Measurements from ENCODE around the gene NPAS2. TPM values are rescaled to one million over a fixed set of nuclear protein-coding genes. Genes with fewer than 3 reads are reported as not detected.
A peak's percentile ranks its signal among the peaks of the same experiment; 100 is the strongest.

NPAS2 gene
- total RNA-seq, 1 donor from 2014 or later: 10.7 TPM

DNA sequence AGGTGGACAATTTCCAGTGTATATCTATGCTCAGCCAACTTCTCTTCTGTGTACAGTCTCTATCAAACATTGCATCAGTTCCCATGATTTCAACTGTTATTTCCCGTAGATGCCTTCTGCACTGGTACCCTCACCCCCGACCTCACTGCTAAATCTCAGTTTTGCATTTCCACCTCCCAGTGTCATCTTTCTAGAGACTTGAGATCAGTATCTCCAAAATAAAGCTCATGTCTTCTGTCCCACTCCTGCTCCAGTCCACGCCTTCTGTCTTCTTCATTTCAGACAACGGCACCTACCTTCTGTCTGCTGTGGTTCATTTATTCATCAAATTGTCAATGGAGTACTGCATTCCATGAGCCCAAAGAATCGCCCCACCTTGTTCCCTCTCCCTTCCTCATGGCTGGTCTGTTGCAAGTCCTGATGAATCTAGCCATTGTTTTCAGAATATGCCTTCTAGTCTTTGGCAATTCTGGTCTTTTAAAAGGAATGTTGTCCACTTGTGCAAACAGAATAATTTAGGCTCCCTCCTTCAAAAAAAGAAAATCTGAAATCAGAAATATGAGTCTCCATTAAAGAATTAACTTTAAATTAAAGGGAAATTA lies 23.3 kb upstream of the NPAS2 start:
- Mint-ChIP-seq H3K27ac (peak overlapping the region; percentile 19), H3K4me3 (no peak overlapping the region), H3K9me3 (peaks cover 4% of the 10 kb centered on the region), H3K4me1 (ENCODE audit: unreplicated experiment) (peaks cover 7% of the 10 kb centered on the region), H3K27me3 (peaks cover 6% of the 10 kb centered on the region), H3K36me3 (no peaks in the 10 kb centered on the region)
- no peak for DNase-seq (ENCODE audit: extremely low spot score, unreplicated experiment)
- TF ChIP-seq, protein P1, sequence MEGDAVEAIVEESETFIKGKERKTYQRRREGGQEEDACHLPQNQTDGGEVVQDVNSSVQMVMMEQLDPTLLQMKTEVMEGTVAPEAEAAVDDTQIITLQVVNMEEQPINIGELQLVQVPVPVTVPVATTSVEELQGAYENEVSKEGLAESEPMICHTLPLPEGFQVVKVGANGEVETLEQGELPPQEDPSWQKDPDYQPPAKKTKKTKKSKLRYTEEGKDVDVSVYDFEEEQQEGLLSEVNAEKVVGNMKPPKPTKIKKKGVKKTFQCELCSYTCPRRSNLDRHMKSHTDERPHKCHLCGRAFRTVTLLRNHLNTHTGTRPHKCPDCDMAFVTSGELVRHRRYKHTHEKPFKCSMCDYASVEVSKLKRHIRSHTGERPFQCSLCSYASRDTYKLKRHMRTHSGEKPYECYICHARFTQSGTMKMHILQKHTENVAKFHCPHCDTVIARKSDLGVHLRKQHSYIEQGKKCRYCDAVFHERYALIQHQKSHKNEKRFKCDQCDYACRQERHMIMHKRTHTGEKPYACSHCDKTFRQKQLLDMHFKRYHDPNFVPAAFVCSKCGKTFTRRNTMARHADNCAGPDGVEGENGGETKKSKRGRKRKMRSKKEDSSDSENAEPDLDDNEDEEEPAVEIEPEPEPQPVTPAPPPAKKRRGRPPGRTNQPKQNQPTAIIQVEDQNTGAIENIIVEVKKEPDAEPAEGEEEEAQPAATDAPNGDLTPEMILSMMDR (conservative IDR thresholded peaks at IDR 0.05): no peak

DNA sequence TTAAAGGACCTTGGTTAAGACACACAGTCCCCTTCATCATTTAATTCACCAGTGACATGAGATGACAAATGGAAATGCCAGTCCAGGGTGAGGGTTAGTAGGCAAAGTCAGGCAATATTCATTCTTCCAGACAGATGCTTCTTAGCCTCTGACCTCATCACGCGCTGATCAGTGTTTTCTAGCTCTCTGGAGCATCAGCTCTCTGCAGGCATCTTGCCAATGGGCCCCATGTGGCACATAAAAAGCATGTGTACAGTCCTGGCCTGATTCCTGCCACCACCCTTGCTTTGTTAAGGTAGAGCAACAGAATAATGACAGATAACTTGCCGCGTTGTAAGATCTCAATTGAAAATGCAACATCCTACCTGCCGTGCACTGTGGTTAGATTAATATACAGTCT lies 20.3 kb upstream of the NPAS2 start:
- no peak for DNase-seq (ENCODE audit: extremely low spot score, unreplicated experiment)
- H3K27ac Mint-ChIP-seq: no peak overlapping the region
- peaks cover 4% of the 10 kb centered on the region for H3K9me3 Mint-ChIP-seq
- H3K4me3 Mint-ChIP-seq: no peak overlapping the region
- H3K4me1 Mint-ChIP-seq (ENCODE audit: unreplicated experiment): peaks cover 4% of the 10 kb centered on the region
- H3K27me3 Mint-ChIP-seq: peaks cover 13% of the 10 kb centered on the region
- TF ChIP-seq, protein P1 (conservative IDR thresholded peaks at IDR 0.05): no peak
- no peaks in the 10 kb centered on the region for H3K36me3 Mint-ChIP-seq

DNA sequence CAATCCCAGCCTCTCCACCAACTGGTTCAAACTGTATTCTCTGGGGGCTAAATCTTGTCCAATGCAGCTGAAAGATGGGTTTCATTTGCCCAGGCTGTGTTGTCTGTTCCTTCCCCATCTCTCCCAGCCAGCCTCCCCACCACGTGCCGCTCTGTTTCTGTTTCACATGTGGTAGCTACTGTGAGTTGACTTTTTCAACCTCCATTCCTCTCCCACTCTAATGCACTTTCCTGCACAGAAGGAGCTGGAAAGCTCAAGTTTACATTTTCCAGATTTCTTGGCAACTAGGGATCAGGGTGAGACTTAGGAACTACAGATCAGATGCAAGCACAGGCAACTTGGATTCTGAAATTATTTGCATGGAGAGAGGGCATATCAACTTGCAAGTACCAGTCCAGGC lies 19.0 kb upstream of the NPAS2 start:
- no peak for DNase-seq (ENCODE audit: extremely low spot score, unreplicated experiment)
- Mint-ChIP-seq H3K4me3 (no peak overlapping the region), H3K36me3 (no peaks in the 10 kb centered on the region), H3K27me3 (peaks cover 14% of the 10 kb centered on the region), H3K4me1 (ENCODE audit: unreplicated experiment) (peaks cover 4% of the 10 kb centered on the region), H3K9me3 (peaks cover 4% of the 10 kb centered on the region), H3K27ac (no peak overlapping the region)
- TF ChIP-seq, protein P1 (conservative IDR thresholded peaks at IDR 0.05): no peak

DNA sequence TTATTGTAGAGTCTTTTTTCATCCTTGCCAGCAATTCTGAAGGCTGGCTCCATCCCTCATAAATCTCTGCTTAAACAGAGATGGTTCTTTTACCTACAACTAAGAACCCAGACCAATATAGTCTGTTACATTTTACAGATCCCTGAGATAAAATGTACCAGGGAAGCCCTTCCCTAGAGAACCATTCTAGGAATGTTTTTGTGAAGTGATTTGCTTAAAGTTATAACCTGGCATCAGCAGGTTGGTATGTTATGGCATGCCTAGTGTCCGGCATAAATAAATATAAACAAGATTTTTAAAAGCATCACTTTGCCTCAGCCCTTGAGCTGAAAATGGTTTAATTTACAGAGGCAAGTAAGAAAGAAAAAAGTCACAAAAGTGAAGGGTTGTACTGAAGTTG lies 18.5 kb upstream of the NPAS2 start:
- peaks cover 13% of the 10 kb centered on the region for H3K27me3 Mint-ChIP-seq
- DNase-seq (ENCODE audit: extremely low spot score, unreplicated experiment): no peak
- no peak overlapping the region for H3K27ac Mint-ChIP-seq
- peaks cover 3% of the 10 kb centered on the region for H3K4me1 Mint-ChIP-seq (ENCODE audit: unreplicated experiment)
- TF ChIP-seq, protein P1 (conservative IDR thresholded peaks at IDR 0.05): no peak
- no peak overlapping the region for H3K4me3 Mint-ChIP-seq
- no peaks in the 10 kb centered on the region for H3K36me3 Mint-ChIP-seq
- peaks cover 3% of the 10 kb centered on the region for H3K9me3 Mint-ChIP-seq

DNA sequence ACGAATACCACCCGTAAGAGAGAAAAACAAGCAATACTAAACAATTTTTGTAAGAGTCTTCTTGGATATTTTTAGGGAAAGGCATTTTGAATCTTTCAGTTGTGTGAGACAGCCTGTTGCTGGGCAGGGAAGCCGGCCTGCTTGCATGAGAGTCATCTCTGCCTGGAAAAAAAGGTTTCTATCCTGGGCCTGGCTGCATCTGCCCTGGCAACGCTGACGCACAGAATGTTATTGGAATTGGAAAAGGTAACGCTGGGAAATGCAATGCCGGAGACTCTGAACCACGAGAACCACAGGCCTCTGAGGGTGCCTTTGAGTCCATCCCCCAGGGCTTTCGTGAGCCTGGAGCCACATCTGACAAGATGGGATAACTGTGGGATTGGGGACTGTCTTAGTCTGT lies 17.9 kb upstream of the NPAS2 start:
- no peak for DNase-seq (ENCODE audit: extremely low spot score, unreplicated experiment)
- no peak overlapping the region for H3K27ac Mint-ChIP-seq
- no peak overlapping the region for H3K4me3 Mint-ChIP-seq

More for the DNA sequence above, 17.9 kb upstream of the NPAS2 start:
- H3K4me1 Mint-ChIP-seq (ENCODE audit: unreplicated experiment): no peaks in the 10 kb centered on the region
- H3K27me3 Mint-ChIP-seq: peaks cover 11% of the 10 kb centered on the region
- TF ChIP-seq, protein P1 (conservative IDR thresholded peaks at IDR 0.05): no peak
- H3K36me3 Mint-ChIP-seq: no peaks in the 10 kb centered on the region
- no peaks in the 10 kb centered on the region for H3K9me3 Mint-ChIP-seq

Measured in type B pancreatic cell (in vitro differentiated cells).